H1 (cell line): Measurements from ENCODE around the gene CAPN10. TPM values are rescaled to one million over a fixed set of nuclear protein-coding genes. Genes with fewer than 3 reads are reported as not detected.

Experiments
- CTCF ChIA-PET: fragments of 300-600 bp; sonication (Branson Sonifier 250); formaldehyde crosslinking; loops from one replicate; lab custom pipeline; 2021; ENCODE audit not compliant: partially characterized antibody; lab: Charles Lee
- POLR2A ChIA-PET: fragments of 300-600 bp; sonication (Branson Sonifier 250); formaldehyde crosslinking; loops from one replicate; lab custom pipeline; 2021; ENCODE audit warnings: inconsistent platforms; ENCODE audit not compliant: partially characterized antibody; lab: Charles Lee
- DNase-seq, 2 experiments: peaks; one replicate each; pipeline versions ENCODE4 v3.0.0 to v3.0.0-alpha.2; 2010 to 2022; ENCODE audit warnings: low spot score in 2 of 2, low read depth in 1 of 2, mixed read lengths in 1 of 2
- FAIRE-seq: peaks from 2 replicates; lab custom pipeline; 2011; peaks lifted over from hg19 to GRCh38; lab: Jason Lieb, UNC
- H2AFZ ChIP-seq: 2 replicates; pipeline ENCODE4 v1.8.1; 2012; ENCODE audit warnings: low read length, inconsistent platforms
- H2AK5ac ChIP-seq: 2 replicates; pipeline ENCODE4 v1.6.1; 2013; ENCODE audit warnings: low read depth, low read length
- H2BK120ac ChIP-seq: replicated peaks from 2 replicates; pipeline ENCODE3; 2013; ENCODE audit warnings: low read depth, low read length, inconsistent platforms
- H2BK12ac ChIP-seq: 2 replicates; pipeline ENCODE4 v1.6.1; 2013; ENCODE audit warnings: low read depth, low read length
- H2BK15ac ChIP-seq: 2 replicates; pipeline ENCODE4 v1.6.1; 2013; ENCODE audit warnings: low read length
- H2BK20ac ChIP-seq: 2 replicates; pipeline ENCODE4 v1.6.1; 2013; ENCODE audit warnings: low read length
- H2BK5ac ChIP-seq: 2 replicates; pipeline ENCODE4 v1.6.1; 2013; ENCODE audit warnings: low read depth, low read length
- H3K14ac ChIP-seq: 2 replicates; pipeline ENCODE4 v1.6.1; 2013; ENCODE audit warnings: inconsistent platforms; ENCODE audit not compliant: insufficient read length
- H3K18ac ChIP-seq: 2 replicates; pipeline ENCODE4 v1.6.1; 2013; ENCODE audit warnings: low read length; ENCODE audit errors: extremely low read depth
- H3K23ac ChIP-seq: 2 replicates; pipeline ENCODE4 v1.6.1; 2013; ENCODE audit warnings: inconsistent platforms; ENCODE audit not compliant: insufficient read length
- H3K23me2 ChIP-seq: 2 replicates; pipeline ENCODE4 v1.6.1; 2013; ENCODE audit warnings: low read depth, low read length
- H3K27ac ChIP-seq: 2 replicates; pipeline ENCODE4 v1.6.1; 2011; ENCODE audit warnings: low read depth, low read length, inconsistent platforms
- H3K27me3 ChIP-seq, 4 experiments: replicated peaks in 1 of 4; 1 replicate in 1 of 4; 2 replicates in 3 of 4; pipeline versions ENCODE4 v1.6.1 to v1.8.1; 2011 to 2013; ENCODE audit warnings: low read length in 3 of 4, mild to moderate bottlenecking in 3 of 4, inconsistent platforms in 2 of 4, mixed read lengths in 2 of 4, moderate library complexity in 1 of 4; ENCODE audit not compliant: control insufficient read depth in 3 of 4, insufficient read depth in 3 of 4; ENCODE audit errors: extremely low read depth in 1 of 4
- H3K36me3 ChIP-seq, 4 experiments: 2 replicates each; pipeline versions ENCODE4 v1.6.1 to v1.8.1; 2011 to 2013; ENCODE audit warnings: mild to moderate bottlenecking in 4 of 4, low read length in 3 of 4, moderate library complexity in 2 of 4, control low read depth in 1 of 4, inconsistent platforms in 1 of 4; ENCODE audit not compliant: insufficient read depth in 4 of 4, control insufficient read depth in 2 of 4
- H3K4ac ChIP-seq: replicated peaks from 2 replicates; pipeline ENCODE3; 2013; ENCODE audit warnings: low read length, low read depth, mixed read lengths, inconsistent platforms; ENCODE audit not compliant: insufficient read length
- H3K4me1 ChIP-seq, 4 experiments: replicated peaks in 1 of 4; 1 replicate in 1 of 4; 2 replicates in 3 of 4; pipeline versions ENCODE4 v1.6.1 to v1.8.1; 2011 to 2013; ENCODE audit warnings: low read length in 3 of 4, inconsistent platforms in 2 of 4, mixed read lengths in 1 of 4; ENCODE audit not compliant: insufficient read depth in 4 of 4, control insufficient read depth in 3 of 4
- H3K4me2 ChIP-seq, 2 experiments: 2 replicates each; pipeline versions ENCODE4 v1.6.1 to v1.8.1; 2011 to 2013; ENCODE audit warnings: low read depth in 2 of 2, low read length in 2 of 2, control low read depth in 1 of 2, inconsistent platforms in 1 of 2, mild to moderate bottlenecking in 1 of 2; ENCODE audit not compliant: insufficient read depth in 1 of 2
- H3K4me3 ChIP-seq, 4 experiments: fragments of 200-600, 300-600 bp in 1 of 4; sonication (generic), shearing (Covaris generic), sonication (Bioruptor Twin) in 1 of 4; 2 replicates each; pipeline versions ENCODE4 v1.5.1 to v1.8.1; 2011 to 2016; ENCODE audit warnings: low read length in 4 of 4, low read depth in 3 of 4, control low read depth in 2 of 4, inconsistent platforms in 2 of 4, mild to moderate bottlenecking in 2 of 4, mixed read lengths in 1 of 4, moderate library complexity in 1 of 4; ENCODE audit not compliant: insufficient read depth in 2 of 4; ENCODE audit errors: extremely low read depth in 1 of 4
- H3K56ac ChIP-seq: replicated peaks from 2 replicates; pipeline ENCODE3; 2013; ENCODE audit warnings: low read depth, mild to moderate bottlenecking, mixed read lengths, low read length, inconsistent platforms; ENCODE audit not compliant: insufficient read length
- H3K79me1 ChIP-seq: 2 replicates; pipeline ENCODE4 v1.6.1; 2013; ENCODE audit warnings: low read depth, low read length, control low read depth
- H3K79me2 ChIP-seq, 2 experiments: 2 replicates each; pipeline versions ENCODE4 v1.6.1 to v1.8.1; 2012 to 2013; ENCODE audit warnings: low read length in 2 of 2, mild to moderate bottlenecking in 2 of 2, inconsistent platforms in 1 of 2; ENCODE audit not compliant: insufficient read depth in 2 of 2, control insufficient read depth in 1 of 2
- H3K9ac ChIP-seq, 4 experiments: replicated peaks in 1 of 4; 1 replicate in 1 of 4; 2 replicates in 3 of 4; pipeline versions ENCODE4 v1.6.1 to v1.8.1; 2011 to 2013; ENCODE audit warnings: low read depth in 3 of 4, low read length in 3 of 4, control low read depth in 2 of 4, mild to moderate bottlenecking in 2 of 4, moderate library complexity in 2 of 4, inconsistent platforms in 1 of 4; ENCODE audit errors: extremely low read depth in 1 of 4
- H3K9me3 ChIP-seq, 2 experiments: 2 replicates each; pipeline versions ENCODE4 v1.6.1 to v1.8.1; 2012 to 2013; ENCODE audit warnings: mild to moderate bottlenecking in 2 of 2, moderate library complexity in 2 of 2, control low read depth in 1 of 2, inconsistent platforms in 1 of 2, low read depth in 1 of 2, low read length in 1 of 2, mixed read lengths in 1 of 2; ENCODE audit not compliant: insufficient read depth in 2 of 2
- H4K20me1 ChIP-seq, 2 experiments: replicated peaks in 1 of 2; 2 replicates each; pipeline versions ENCODE3 to v1.8.1; 2011 to 2013; ENCODE audit warnings: inconsistent platforms in 2 of 2, low read length in 2 of 2, mild to moderate bottlenecking in 1 of 2; ENCODE audit not compliant: insufficient read depth in 2 of 2, control insufficient read depth in 1 of 2
- H4K5ac ChIP-seq: 2 replicates; pipeline ENCODE4 v1.6.1; 2013; ENCODE audit warnings: low read length, low read depth, mixed read lengths, inconsistent platforms; ENCODE audit not compliant: insufficient read length
- H4K8ac ChIP-seq: 2 replicates; pipeline ENCODE4 v1.8.0; 2013; ENCODE audit warnings: mild to moderate bottlenecking, moderate library complexity, low read length, inconsistent platforms; ENCODE audit not compliant: insufficient read depth; ENCODE audit errors: extremely low read depth
- H4K91ac ChIP-seq: replicated peaks from 2 replicates; pipeline ENCODE3; 2013; ENCODE audit warnings: low read length, mixed read lengths, inconsistent platforms; ENCODE audit not compliant: insufficient read length
- ATF3 ChIP-seq: IDR thresholded peaks from 2 replicates; pipeline ENCODE4 v1.6.1; 2011; ENCODE audit warnings: low read depth, mild to moderate bottlenecking, low read length; ENCODE audit not compliant: insufficient read depth
- BRCA1 ChIP-seq: IDR thresholded peaks from 2 replicates; pipeline ENCODE4 v1.6.1; 2012; ENCODE audit warnings: low read depth, low read length, improper control_type of control experiment
- CHD2 ChIP-seq: IDR thresholded peaks from 2 replicates; pipeline ENCODE4 v1.6.1; 2012; ENCODE audit warnings: low read length, improper control_type of control experiment
- GABPA ChIP-seq: IDR thresholded peaks from 2 replicates; pipeline ENCODE4 v1.6.1; 2011; ENCODE audit warnings: mild to moderate bottlenecking, low read length, moderate library complexity, borderline replicate concordance; ENCODE audit not compliant: insufficient read depth
- JUN ChIP-seq: IDR thresholded peaks from 2 replicates; pipeline ENCODE4 v1.6.1; 2011; ENCODE audit warnings: low read depth, mild to moderate bottlenecking, improper control_type of control experiment, low read length
- SP2 ChIP-seq: IDR thresholded peaks from 2 replicates; pipeline ENCODE4 v1.6.1; 2012; ENCODE audit warnings: mild to moderate bottlenecking, low read length, inconsistent platforms
- TAF1 ChIP-seq: IDR thresholded peaks from 2 replicates; pipeline ENCODE4 v1.6.1; 2011; ENCODE audit warnings: mild to moderate bottlenecking, low read depth, low read length
- WGBS, 2 experiments: shearing (Covaris generic) in 1 of 2; methylation state at CpG; one replicate each; pipeline versions ENCODE4 v1.1.6 to v1.1.7; 2013 to 2015; ENCODE audit warnings: low lambda C conversion rate in 2 of 2, mixed read lengths in 2 of 2, inconsistent platforms in 1 of 2, low coverage in 1 of 2, missing lambda C conversion rate in 1 of 2; ENCODE audit not compliant: insufficient replicate concordance in 2 of 2, insufficient coverage in 1 of 2, insufficient read length in 1 of 2; ENCODE audit errors: extremely low coverage in 1 of 2, missing lambda C conversion rate in 1 of 2; 5-methylcytosine and 5-hydroxymethylcytosine counted together
- polyA plus RNA-seq, 7 experiments: library from polyadenylated mRNA; depleted of rRNA in 3 of 7; stranded (reverse) in 5 of 7; unstranded in 2 of 7; fragments of >200 nt in 5 of 7; fragments of 200-250 nt in 2 of 7; gene quantifications; 1 replicate in 5 of 7; 2 replicates in 1 of 7; 4 replicates in 1 of 7; pipeline versions ENCODE4 v1.2.1 to v1.2.3, GENCODE V29; 2011 to 2013; ENCODE audit warnings: missing spikeins in 2 of 7, mixed read lengths in 2 of 7
- total RNA-seq: library from RNA; stranded (reverse); fragmentation: NEBNext Ultra II Directional; extraction: Animal tissue kit (Norgen Biotek cat#: 25700); gene quantifications from 2 replicates; pipeline ENCODE4 v1.2.1, GENCODE V29; 2021
- TF ChIP-seq, protein P1 (sequence below): IDR thresholded peaks from 2 replicates; pipeline ENCODE4 v1.6.1; 2012; ENCODE audit warnings: inconsistent platforms
- TF ChIP-seq, protein P2 (sequence below): IDR thresholded peaks from 2 replicates; pipeline ENCODE4 v1.6.1; 2012; ENCODE audit warnings: low read length, inconsistent platforms

Gene CAPN10
- total and polyA plus RNA-seq, 2 of the 8 experiments (the other 6 are each of a cell fraction or from before 2014, with no cell fraction given): 30.7 to 39.8 TPM

GRCh38 chr2:240582781-240583180 is 3.8 kb upstream of the CAPN10 start:
- H2BK5ac ChIP-seq: no peak overlapping the region
- no peak overlapping the region for H4K91ac ChIP-seq
- H3K56ac ChIP-seq: no peak overlapping the region
- no peak overlapping the region for H3K4me3 ChIP-seq
- no peak overlapping the region for H4K8ac ChIP-seq
- no peak overlapping the region for H2BK12ac ChIP-seq
- ChIA-PET POLR2A (interaction anchor here (1.2 kb wide), 1 partner anchor 10 kb away, joined by 4 read pairs; no protein-coding TSS in a partner anchor), CTCF (interaction anchor here (2.0 to 4.8 kb wide), 2 partner anchors 13 to 17 kb away, joined by 4 to 37 read pairs; no protein-coding TSS in a partner anchor)
- no peak overlapping the region for H2BK120ac ChIP-seq
- 89% methylated on average over 3 of the region's 3 CpGs; no CpG with 5 or more reads in 1 of the 2 experiments for WGBS, 2 experiments
- H3K4me1 ChIP-seq: peaks cover 0 to 19% (median 7%) of the 10 kb centered on the region in 4 experiments; a peak in 6 of 7 replicates
- H2BK15ac ChIP-seq: no peak overlapping the region
- H3K36me3 ChIP-seq: no peaks in the 10 kb centered on the region
- H3K27me3 ChIP-seq: no peaks in the 10 kb centered on the region
- no peak overlapping the region for H3K14ac ChIP-seq
- no peak overlapping the region for H3K18ac ChIP-seq
- H2BK20ac ChIP-seq: no peak overlapping the region
- no peak overlapping the region for H3K23ac ChIP-seq
- H2AFZ ChIP-seq: no peak overlapping the region
- FAIRE-seq (no peak), DNase-seq (no peak)
- H3K79me2 ChIP-seq: peaks cover 4 to 28% of the 10 kb centered on the region in 2 experiments; a peak in 3 of 4 replicates
- no peak overlapping the region for H3K27ac ChIP-seq
- H3K9ac ChIP-seq: no peak overlapping the region
- H3K4me2 ChIP-seq: no peak overlapping the region
- no peak overlapping the region for H3K4ac ChIP-seq
- peaks cover 10% of the 10 kb centered on the region; the same call in 1 of the 2 replicates for H3K23me2 ChIP-seq
- no peaks in the 10 kb centered on the region for H3K9me3 ChIP-seq
- H2AK5ac ChIP-seq: no peak overlapping the region
- H4K5ac ChIP-seq: no peak overlapping the region
- H3K79me1 ChIP-seq: peaks cover 8% of the 10 kb centered on the region
- H4K20me1 ChIP-seq: peaks cover 11 to 26% of the 10 kb centered on the region in 2 experiments
- TF ChIP-seq ATF3 (no peak), BRCA1 (no peak), TAF1 (no peak), CHD2 (no peak), SP2 (no peak), GABPA (no peak), JUN (no peak)
- TF ChIP-seq, protein P1, sequence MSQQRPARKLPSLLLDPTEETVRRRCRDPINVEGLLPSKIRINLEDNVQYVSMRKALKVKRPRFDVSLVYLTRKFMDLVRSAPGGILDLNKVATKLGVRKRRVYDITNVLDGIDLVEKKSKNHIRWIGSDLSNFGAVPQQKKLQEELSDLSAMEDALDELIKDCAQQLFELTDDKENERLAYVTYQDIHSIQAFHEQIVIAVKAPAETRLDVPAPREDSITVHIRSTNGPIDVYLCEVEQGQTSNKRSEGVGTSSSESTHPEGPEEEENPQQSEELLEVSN: no peak
- TF ChIP-seq, protein P2, sequence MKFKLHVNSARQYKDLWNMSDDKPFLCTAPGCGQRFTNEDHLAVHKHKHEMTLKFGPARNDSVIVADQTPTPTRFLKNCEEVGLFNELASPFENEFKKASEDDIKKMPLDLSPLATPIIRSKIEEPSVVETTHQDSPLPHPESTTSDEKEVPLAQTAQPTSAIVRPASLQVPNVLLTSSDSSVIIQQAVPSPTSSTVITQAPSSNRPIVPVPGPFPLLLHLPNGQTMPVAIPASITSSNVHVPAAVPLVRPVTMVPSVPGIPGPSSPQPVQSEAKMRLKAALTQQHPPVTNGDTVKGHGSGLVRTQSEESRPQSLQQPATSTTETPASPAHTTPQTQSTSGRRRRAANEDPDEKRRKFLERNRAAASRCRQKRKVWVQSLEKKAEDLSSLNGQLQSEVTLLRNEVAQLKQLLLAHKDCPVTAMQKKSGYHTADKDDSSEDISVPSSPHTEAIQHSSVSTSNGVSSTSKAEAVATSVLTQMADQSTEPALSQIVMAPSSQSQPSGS: no peak
